HG02588 (cell line): ENCODE measurements around the gene KRTAP10-5.
"Not testable (repeated sequence)": the region's sequence is repeated elsewhere in the genome, so short reads cannot be mapped to it uniquely, and the experiment has no call there.

ENCODE experiments used
- ATAC-seq: cut with Tn5 transposase; IDR thresholded peaks from one replicate; pipeline ENCODE4 v1.9.1; 2021; ENCODE audit warnings: mild to moderate bottlenecking, moderate library complexity; ENCODE audit not compliant: unreplicated experiment

Gene KRTAP10-5

GRCh38 chr21:44611551-44611950 lies 31.1 kb upstream of the KRTAP10-5 start:
- ATAC-seq, result no peak

DNA sequence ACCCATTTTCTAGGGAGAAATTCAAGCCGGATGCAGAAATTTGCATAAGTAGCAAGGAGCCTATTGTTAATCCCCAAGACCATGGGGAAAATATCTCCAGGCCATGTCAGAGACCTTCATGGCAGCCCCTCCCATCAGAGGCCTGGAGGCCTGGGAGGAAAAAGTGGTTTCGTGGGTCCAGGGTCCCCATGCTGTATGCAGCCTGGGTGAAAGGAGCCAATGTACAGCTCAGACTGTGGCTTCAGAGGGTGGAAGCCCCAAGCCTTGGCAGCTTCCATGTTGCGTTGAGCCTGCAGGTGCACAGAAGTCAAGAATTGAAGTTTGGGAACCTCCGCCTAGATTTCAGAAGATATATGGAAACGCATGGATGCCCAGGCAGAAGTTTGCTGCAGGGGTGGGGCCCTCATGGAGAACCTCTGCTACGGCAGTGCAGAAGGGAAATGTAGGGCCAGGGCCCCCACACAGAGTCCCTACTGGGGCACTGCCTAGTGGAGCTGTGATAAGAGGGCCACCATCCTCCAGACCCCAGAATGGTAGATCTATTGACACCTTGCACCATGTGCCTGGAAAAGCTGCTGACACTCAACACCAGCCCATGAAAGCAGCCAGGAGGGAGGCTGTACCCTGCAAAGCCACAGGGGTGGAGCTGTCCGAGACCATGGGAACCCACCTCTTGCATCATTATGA lies 29.9 kb upstream of the KRTAP10-5 start:
- not testable (repeated sequence) for ATAC-seq

DNA sequence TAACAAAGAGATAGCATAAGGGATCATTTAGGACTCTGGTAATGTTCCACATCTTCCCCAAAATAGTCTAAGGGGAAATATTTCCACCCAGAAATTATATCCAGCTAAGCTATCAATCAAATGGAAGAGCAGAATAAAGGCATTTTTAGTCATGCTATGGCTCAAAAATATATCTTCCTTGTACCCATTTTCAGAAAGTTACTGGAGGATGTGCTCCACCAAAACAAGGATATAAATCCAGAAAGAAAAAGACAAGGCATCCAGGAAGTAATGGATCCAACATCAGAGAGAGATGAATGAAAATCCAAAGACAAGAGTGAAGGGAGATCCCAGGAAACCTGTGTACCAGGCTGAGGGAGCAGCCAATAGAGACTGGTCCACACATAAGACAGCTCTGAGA lies 28.8 kb upstream of the KRTAP10-5 start:
- no peak for ATAC-seq

DNA sequence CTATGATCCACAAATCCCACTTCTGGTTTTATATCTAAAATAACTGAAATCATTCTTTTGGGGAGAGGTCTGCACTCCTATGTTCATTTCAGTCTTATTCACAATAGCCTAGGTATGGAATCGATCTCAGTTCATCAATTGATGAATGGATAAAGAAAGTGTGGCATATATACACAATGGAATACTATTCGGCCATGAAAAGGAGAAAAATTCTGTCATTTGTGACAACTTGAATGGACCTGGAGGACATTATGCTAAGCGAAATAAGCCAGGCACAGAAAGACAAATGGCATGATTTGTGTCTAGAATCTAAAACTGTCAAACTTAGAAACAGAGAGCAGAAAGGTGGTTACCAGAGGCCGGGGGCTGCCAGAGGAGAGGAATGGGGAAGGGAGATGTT lies 26.1 kb upstream of the KRTAP10-5 start:
- no peak for ATAC-seq

DNA sequence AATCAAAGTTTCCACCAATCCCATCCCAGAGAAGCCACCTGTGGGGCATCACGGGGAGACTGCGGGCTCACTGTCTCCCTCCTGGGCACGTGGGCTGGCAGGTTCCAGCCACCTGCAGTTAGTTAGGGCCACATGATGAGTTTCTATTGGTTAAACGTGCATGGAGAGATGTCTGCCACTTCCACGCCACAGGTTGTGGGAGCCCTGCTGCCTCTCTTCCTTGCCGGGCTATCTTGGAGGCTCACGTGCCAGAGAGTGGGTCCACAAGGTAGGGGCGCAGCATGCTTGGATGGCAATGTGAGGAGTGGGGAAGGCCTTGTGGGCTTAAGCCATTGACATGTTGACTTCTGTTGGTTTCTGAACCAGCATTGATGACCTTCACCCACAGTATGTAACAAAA lies 23.5 kb upstream of the KRTAP10-5 start:
- no peak for ATAC-seq

- ATAC-seq, result no peak
Observed at GRCh38 chr21:44603109-44603875, 22.9 kb upstream of the KRTAP10-5 start.

DNA sequence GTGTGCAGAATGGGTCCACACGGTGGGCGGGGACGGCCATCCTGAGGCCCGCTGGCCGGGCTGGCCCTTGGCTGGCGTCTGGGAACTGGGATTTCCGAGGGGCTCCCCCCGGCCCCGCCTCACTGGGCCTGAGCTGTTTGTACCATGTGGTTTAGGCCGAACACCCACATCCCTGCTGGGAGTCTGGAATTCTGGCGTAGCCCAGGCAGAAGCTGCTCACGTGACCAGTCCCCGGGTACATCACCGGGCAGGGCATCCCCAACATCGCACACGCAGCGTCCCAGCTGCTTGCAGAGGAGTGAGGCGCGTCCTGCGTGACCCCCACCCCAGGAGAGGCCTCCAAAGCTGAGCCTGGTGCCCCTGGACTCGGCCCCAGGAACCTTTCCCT lies 22.1 kb upstream of the KRTAP10-5 start:
- ATAC-seq, result no peak

DNA sequence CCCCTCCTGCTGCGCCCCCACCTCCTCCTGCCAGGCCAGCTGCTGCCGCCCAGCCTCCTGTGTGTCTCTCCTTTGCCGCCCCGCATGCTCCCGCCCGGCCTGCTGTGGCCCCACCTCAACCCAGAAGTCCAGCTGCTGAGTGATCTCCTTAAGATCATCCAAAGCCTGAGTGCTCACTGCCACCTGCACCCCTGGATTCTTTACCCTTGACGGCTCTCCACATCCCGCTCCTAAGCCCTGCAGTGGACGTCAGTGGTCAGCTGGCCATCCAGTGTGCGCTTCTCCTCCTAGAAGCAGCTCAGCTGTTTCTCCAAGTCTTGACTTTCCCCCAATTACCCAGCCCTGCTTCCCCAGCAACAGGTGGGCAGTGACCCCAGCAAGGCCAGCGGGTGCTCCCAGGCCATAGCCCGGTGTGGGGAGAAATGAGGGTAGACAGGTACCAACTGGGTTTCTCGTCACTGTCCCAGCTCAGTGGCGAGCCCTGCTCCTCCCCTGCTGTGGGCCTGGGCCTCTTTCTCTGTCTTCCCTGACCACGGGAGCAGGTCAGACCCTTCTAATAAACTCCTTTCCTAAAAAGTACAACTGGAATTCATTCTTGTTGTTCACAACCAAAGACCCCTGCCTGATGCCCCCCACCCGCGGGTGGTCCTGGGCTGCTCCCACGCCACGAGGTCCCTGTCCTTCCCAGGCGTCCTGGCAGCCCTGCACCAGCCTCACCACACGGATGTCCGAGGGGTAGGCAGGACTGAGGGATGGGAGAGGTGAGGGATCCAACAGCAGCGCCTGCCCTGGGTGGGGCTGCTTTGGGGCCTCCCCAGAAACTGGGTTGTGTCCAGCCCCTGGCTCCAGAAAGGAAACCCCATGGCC lies 21.4 kb upstream of the KRTAP10-5 start:
- ATAC-seq, result no peak

DNA sequence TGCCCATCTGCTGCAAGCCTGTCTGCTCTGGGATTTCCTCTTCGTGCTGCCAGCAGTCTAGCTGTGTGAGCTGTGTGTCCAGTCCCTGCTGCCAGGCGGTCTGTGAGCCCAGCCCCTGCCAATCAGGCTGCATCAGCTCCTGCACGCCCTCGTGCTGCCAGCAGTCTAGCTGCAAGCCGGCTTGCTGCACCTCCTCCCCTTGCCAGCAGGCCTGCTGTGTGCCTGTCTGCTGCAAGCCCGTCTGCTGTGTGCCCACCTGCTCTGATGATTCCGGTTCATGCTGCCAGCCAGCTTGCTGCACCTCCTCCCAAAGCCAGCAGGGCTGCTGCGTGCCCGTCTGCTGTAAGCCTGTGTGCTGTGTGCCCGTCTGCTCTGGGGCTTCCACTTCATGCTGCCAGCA lies 20.7 kb upstream of the KRTAP10-5 start:
- ATAC-seq, result not testable (repeated sequence)

GRCh38 chr21:44600118-44600978 lies 19.9 kb upstream of the KRTAP10-5 start, which contains the start of gene KRTAP10-7:
TSS of gene KRTAP10-7 (plus strand) at chr21:44600597. CDS start at chr21:44600622, 25 bp downstream.
- not testable (repeated sequence) for ATAC-seq

DNA sequence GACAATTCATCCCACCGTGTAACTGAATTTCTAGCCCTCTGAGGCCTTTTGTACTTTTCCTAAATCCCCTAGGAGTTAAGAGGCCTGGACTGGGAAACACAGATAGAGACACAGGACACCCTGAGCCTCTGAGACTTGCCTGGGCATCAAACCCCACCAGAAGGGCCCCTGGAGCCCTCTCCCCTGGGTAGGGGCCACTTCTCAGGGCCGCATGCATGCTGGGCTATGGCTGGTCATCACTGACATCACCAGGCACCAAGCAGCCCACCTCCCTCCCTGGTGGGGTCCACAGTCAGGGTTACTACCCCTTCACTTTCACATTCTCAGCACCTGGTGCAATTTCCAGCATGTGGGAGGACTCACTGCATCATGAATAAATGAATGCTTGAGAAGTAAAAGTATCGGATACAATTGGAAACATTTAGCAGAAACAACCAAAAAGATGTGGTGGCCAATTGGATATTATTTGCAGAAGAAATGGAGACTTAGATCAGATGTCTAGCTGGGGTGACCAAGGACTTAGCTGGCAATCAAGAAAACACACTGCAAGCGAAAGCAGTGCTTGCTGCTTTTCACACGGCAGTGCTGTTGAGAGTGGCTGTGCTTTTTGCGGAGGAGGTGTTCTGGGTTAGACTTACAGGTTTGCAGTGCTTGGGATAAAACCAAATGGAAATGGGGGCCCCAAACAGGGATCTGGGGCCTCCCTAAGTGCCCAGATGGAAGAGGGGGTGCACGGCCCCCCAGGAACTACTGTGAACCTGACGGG lies 19.0 kb upstream of the KRTAP10-5 start:
- no peak for ATAC-seq

GRCh38 chr21:44598061-44598460 lies 17.7 kb upstream of the KRTAP10-5 start:
- ATAC-seq, result no peak

GRCh38 chr21:44596068-44596725 lies 15.8 kb upstream of the KRTAP10-5 start:
- no peak for ATAC-seq

DNA sequence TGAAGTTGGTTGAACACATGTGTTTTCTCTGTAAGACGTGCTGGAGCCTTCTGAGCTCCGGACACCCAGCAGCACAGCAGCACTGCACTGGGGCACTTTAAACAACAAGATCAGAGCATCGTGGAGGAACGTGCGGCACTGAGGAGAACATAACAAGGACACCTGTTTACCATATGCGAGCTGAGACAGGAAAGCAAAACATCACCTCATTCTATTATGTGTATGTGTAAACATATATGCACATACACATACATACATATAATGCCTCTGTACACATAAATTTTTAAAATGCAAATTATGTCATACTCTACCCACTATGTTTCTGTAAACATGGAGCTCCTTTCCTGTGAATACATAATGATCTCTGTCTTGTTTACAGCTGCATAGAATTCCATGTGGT lies 15.1 kb upstream of the KRTAP10-5 start:
- no peak for ATAC-seq

- ATAC-seq, result no peak
Observed at GRCh38 chr21:44594406-44594916, 14.1 kb upstream of the KRTAP10-5 start.

DNA sequence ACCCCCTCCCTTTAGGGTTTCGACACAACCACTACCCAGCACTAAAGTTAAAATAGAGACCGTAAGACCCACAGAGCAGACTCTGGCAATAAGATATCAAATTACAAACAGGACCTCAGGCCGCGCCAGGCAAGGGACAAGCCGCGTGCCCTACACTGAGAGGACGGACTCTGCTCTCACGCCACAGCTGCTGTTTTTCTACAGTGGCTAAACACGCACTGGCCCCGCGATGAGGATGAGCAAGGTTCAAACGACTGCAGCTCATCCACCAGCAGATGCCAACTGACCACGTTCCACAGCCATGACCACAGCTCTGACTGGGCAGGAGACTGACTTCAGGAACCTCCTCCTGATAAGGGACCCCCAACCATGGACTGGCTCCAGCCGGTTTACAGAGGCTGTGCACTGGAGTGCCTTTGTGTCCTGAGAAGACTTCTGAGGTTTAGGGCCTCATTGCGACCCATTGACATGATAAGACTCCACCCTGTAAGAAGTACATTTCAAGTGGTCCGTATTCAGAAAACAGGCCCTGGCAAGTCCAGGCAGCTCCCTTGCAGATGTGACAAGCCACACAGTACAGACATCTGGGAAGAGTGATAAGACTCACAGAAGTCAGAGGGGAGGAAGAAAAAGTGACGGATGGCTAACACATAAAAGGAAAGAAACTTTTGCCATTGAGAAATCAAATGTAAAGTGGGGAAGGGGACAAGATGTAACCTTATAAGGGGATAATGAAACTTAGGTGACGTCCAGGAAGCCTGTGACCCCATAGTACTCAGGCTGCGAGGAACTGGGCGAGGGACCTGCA lies 13.4 kb upstream of the KRTAP10-5 start:
- no peak for ATAC-seq

GRCh38 chr21:44592446-44593311 lies 12.3 kb upstream of the KRTAP10-5 start, which contains the start of gene KRTAP10-6:
TSS of gene KRTAP10-6 (minus strand) at chr21:44592505. CDS start at chr21:44592484, 21 bp downstream.
- no peak for ATAC-seq
